Measurements from ENCODE around the gene KHDRBS2.

The KHDRBS2 gene

GRCh38 chr6:62192593-62192992 is 93.4 kb downstream of the KHDRBS2 start:
- H3K9ac ChIP-seq (ENCODE audit: low read depth, low read length) = no peak overlapping the region
- no peaks in the 10 kb centered on the region for H3K36me3 ChIP-seq (ENCODE audit: control insufficient read depth, insufficient read depth, low read length)
- H3K27ac ChIP-seq (ENCODE audit: low read depth, low read length) = no peak overlapping the region
- H3K27me3 ChIP-seq (ENCODE audit: control insufficient read depth, insufficient read depth, low read length) = no peaks in the 10 kb centered on the region
- H3K9me3 ChIP-seq (ENCODE audit: control insufficient read depth, insufficient read depth, low read length) = no peaks in the 10 kb centered on the region
- H3K4me3 ChIP-seq (ENCODE audit: low read depth, low read length) = no peak overlapping the region
- peaks cover 10% of the 10 kb centered on the region; the same call in 1 of the 2 replicates for H3K4me1 ChIP-seq (ENCODE audit: control insufficient read depth, insufficient read depth, low read length)

DNA sequence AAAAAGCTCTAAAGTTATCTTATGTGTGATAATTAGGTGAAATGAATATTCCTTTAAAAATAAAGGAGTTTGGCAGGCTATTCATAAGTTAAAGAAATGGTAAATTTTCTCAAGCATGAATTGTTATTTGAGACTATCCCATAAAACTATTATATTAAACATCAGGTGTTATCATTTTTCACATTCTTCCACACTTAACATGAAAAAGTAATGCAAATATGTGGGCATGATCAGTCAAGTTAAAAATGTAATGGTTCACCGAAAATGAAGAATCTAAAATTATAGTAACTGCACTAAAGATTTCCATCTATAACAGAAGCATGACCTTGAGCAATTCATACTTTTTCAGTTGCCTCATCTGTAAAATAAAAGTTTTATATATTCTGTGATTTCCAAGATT is 110.8 kb downstream of the KHDRBS2 start:
- no peaks in the 10 kb centered on the region for H3K27me3 ChIP-seq (ENCODE audit: control insufficient read depth, insufficient read depth, low read length)
- no peaks in the 10 kb centered on the region for H3K36me3 ChIP-seq (ENCODE audit: control insufficient read depth, insufficient read depth, low read length)

GRCh38 chr6:62174548-62174947 is 111.5 kb downstream of the KHDRBS2 start:
- no peaks in the 10 kb centered on the region for H3K27me3 ChIP-seq (ENCODE audit: control insufficient read depth, insufficient read depth, low read length)
- H3K4me1 ChIP-seq (ENCODE audit: control insufficient read depth, insufficient read depth, low read length) = no peaks in the 10 kb centered on the region
- H3K36me3 ChIP-seq (ENCODE audit: control insufficient read depth, insufficient read depth, low read length) = no peaks in the 10 kb centered on the region
- H3K9ac ChIP-seq (ENCODE audit: low read depth, low read length) = no peak overlapping the region
- H3K4me3 ChIP-seq (ENCODE audit: low read depth, low read length) = no peak overlapping the region
- H3K9me3 ChIP-seq (ENCODE audit: control insufficient read depth, insufficient read depth, low read length) = no peaks in the 10 kb centered on the region
- H3K27ac ChIP-seq (ENCODE audit: low read depth, low read length) = no peak overlapping the region

More for the DNA sequence above, 110.8 kb downstream of the KHDRBS2 start:
- Histone ChIP-seq H3K9me3 (ENCODE audit: control insufficient read depth, insufficient read depth, low read length) (no peaks in the 10 kb centered on the region), H3K27ac (ENCODE audit: low read depth, low read length) (no peak overlapping the region), H3K4me1 (ENCODE audit: control insufficient read depth, insufficient read depth, low read length) (no peaks in the 10 kb centered on the region), H3K4me3 (ENCODE audit: low read depth, low read length) (no peak overlapping the region), H3K9ac (ENCODE audit: low read depth, low read length) (no peak overlapping the region)

- H3K27me3 ChIP-seq (ENCODE audit: control insufficient read depth, insufficient read depth, low read length) = no peaks in the 10 kb centered on the region
- no peak overlapping the region for H3K9ac ChIP-seq (ENCODE audit: low read depth, low read length)
- H3K9me3 ChIP-seq (ENCODE audit: control insufficient read depth, insufficient read depth, low read length) = no peaks in the 10 kb centered on the region
- no peak overlapping the region for H3K27ac ChIP-seq (ENCODE audit: low read depth, low read length)
- no peaks in the 10 kb centered on the region for H3K36me3 ChIP-seq (ENCODE audit: control insufficient read depth, insufficient read depth, low read length)
- no peak overlapping the region for H3K4me3 ChIP-seq (ENCODE audit: low read depth, low read length)
- 0 out of 2 replicates have a peak, but pooled peaks cover 4% of the 10 kb centered on the region for H3K4me1 ChIP-seq (ENCODE audit: control insufficient read depth, insufficient read depth, low read length)
These were observed 118.3 kb downstream of the KHDRBS2 start for GRCh38 chr6:62167736-62168135.

DNA sequence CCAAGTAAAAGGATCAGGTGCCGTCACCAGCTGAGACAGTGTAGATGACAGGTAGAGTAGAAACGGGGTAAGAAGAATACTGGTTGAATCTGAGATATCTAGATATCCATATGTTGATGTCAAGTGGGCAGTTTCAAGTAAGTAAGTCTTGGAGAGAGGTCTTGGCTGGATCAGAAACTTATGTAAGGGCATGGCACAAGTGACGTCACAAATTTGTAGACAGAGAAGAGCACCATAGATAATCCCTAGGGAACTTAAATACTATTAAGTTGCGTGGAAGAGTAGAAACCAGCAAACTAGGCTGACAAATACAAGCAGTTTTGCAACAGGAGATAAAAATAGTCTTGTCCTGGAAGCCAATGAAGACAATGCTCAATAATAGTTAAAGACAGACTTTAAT is 123.2 kb downstream of the KHDRBS2 start:
- Histone ChIP-seq H3K9ac (ENCODE audit: low read depth, low read length) (no peak overlapping the region), H3K9me3 (ENCODE audit: control insufficient read depth, insufficient read depth, low read length) (no peaks in the 10 kb centered on the region), H3K36me3 (ENCODE audit: control insufficient read depth, insufficient read depth, low read length) (no peaks in the 10 kb centered on the region; the same call in 1 of the 2 replicates), H3K4me3 (ENCODE audit: low read depth, low read length) (no peak overlapping the region), H3K27me3 (ENCODE audit: control insufficient read depth, insufficient read depth, low read length) (no peaks in the 10 kb centered on the region), H3K27ac (ENCODE audit: low read depth, low read length) (no peak overlapping the region), H3K4me1 (ENCODE audit: control insufficient read depth, insufficient read depth, low read length) (0 out of 2 replicates have a peak, but pooled peaks cover 4% of the 10 kb centered on the region)

DNA sequence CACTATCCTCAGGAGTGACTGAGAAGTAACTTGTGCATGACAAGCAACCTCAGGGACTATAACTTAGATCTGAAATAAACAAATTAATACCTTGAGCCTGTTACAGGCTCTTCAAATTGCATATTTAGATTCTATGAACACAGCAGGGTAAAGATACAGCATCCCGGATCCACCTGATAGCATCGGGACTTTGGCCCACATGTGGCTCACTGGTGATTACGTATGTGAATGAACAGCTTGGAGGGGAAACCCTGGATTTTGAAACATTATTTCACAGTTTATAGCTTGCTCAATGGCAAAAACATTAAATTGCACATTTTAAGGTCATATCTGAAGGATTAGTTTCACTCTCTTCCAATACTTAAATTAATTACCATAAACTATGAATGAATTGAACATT is 133.2 kb downstream of the KHDRBS2 start:
- H3K4me1 ChIP-seq (ENCODE audit: control insufficient read depth, insufficient read depth, low read length) = peaks cover 12% of the 10 kb centered on the region; the same call in 1 of the 2 replicates
- H3K36me3 ChIP-seq (ENCODE audit: control insufficient read depth, insufficient read depth, low read length) = no peaks in the 10 kb centered on the region
- no peaks in the 10 kb centered on the region for H3K9me3 ChIP-seq (ENCODE audit: control insufficient read depth, insufficient read depth, low read length)
- no peak overlapping the region for H3K4me3 ChIP-seq (ENCODE audit: low read depth, low read length)
- no peaks in the 10 kb centered on the region for H3K27me3 ChIP-seq (ENCODE audit: control insufficient read depth, insufficient read depth, low read length)
- no peak overlapping the region for H3K27ac ChIP-seq (ENCODE audit: low read depth, low read length)
- no peak overlapping the region for H3K9ac ChIP-seq (ENCODE audit: low read depth, low read length)

- Histone ChIP-seq H3K27ac (ENCODE audit: low read depth, low read length) (no peak overlapping the region), H3K27me3 (ENCODE audit: control insufficient read depth, insufficient read depth, low read length) (no peaks in the 10 kb centered on the region), H3K9me3 (ENCODE audit: control insufficient read depth, insufficient read depth, low read length) (no peaks in the 10 kb centered on the region), H3K4me3 (ENCODE audit: low read depth, low read length) (no peak overlapping the region), H3K4me1 (ENCODE audit: control insufficient read depth, insufficient read depth, low read length) (peaks cover 12% of the 10 kb centered on the region; the same call in 1 of the 2 replicates), H3K9ac (ENCODE audit: low read depth, low read length) (no peak overlapping the region), H3K36me3 (ENCODE audit: control insufficient read depth, insufficient read depth, low read length) (no peaks in the 10 kb centered on the region)
These were observed 135.9 kb downstream of the KHDRBS2 start for GRCh38 chr6:62150048-62150663.

- H3K27me3 ChIP-seq (ENCODE audit: control insufficient read depth, insufficient read depth, low read length) = no peaks in the 10 kb centered on the region
- peaks cover 12% of the 10 kb centered on the region; the same call in 1 of the 2 replicates for H3K4me1 ChIP-seq (ENCODE audit: control insufficient read depth, insufficient read depth, low read length)
- H3K36me3 ChIP-seq (ENCODE audit: control insufficient read depth, insufficient read depth, low read length) = no peaks in the 10 kb centered on the region
- no peak overlapping the region for H3K27ac ChIP-seq (ENCODE audit: low read depth, low read length)
- no peak overlapping the region for H3K9ac ChIP-seq (ENCODE audit: low read depth, low read length)
- H3K9me3 ChIP-seq (ENCODE audit: control insufficient read depth, insufficient read depth, low read length) = no peaks in the 10 kb centered on the region
- no peak overlapping the region for H3K4me3 ChIP-seq (ENCODE audit: low read depth, low read length)
These were observed 138.8 kb downstream of the KHDRBS2 start for GRCh38 chr6:62146954-62147853.

- Histone ChIP-seq H3K36me3 (ENCODE audit: control insufficient read depth, insufficient read depth, low read length) (no peaks in the 10 kb centered on the region), H3K27ac (ENCODE audit: low read depth, low read length) (no peak overlapping the region), H3K9me3 (ENCODE audit: control insufficient read depth, insufficient read depth, low read length) (peaks cover 13% of the 10 kb centered on the region), H3K9ac (ENCODE audit: low read depth, low read length) (no peak overlapping the region), H3K4me3 (ENCODE audit: low read depth, low read length) (no peak overlapping the region), H3K27me3 (ENCODE audit: control insufficient read depth, insufficient read depth, low read length) (no peaks in the 10 kb centered on the region), H3K4me1 (ENCODE audit: control insufficient read depth, insufficient read depth, low read length) (no peaks in the 10 kb centered on the region)
These were observed 156.9 kb downstream of the KHDRBS2 start for GRCh38 chr6:62129127-62129526.

- no peak overlapping the region for H3K4me3 ChIP-seq (ENCODE audit: low read depth, low read length)
- H3K9me3 ChIP-seq (ENCODE audit: control insufficient read depth, insufficient read depth, low read length) = no peaks in the 10 kb centered on the region
- no peaks in the 10 kb centered on the region for H3K4me1 ChIP-seq (ENCODE audit: control insufficient read depth, insufficient read depth, low read length)
- H3K36me3 ChIP-seq (ENCODE audit: control insufficient read depth, insufficient read depth, low read length) = no peaks in the 10 kb centered on the region
- no peak overlapping the region for H3K9ac ChIP-seq (ENCODE audit: low read depth, low read length)
- no peak overlapping the region for H3K27ac ChIP-seq (ENCODE audit: low read depth, low read length)
- H3K27me3 ChIP-seq (ENCODE audit: control insufficient read depth, insufficient read depth, low read length) = no peaks in the 10 kb centered on the region
These were observed 166.6 kb downstream of the KHDRBS2 start for GRCh38 chr6:62119401-62119800.
